Left lobe of liver (tissue), 2 donors: ENCODE measurements around the gene ICE2. TPM values are rescaled to one million over a fixed set of nuclear protein-coding genes. Genes with fewer than 3 reads are reported as not detected.

Source experiments
- ATAC-seq: fragments of 200-7000 bp; cut with Tn5 transposase; one replicate; pipeline ENCODE4 v1.9.1; 2020; ENCODE audit warnings: mild to moderate bottlenecking, moderate library complexity
- DNase-seq: peaks from one replicate; pipeline ENCODE4 v3.0.0-alpha.2; 2020; ENCODE audit warnings: low spot score
- total RNA-seq: library from RNA; stranded (reverse); gene quantifications from one replicate; pipeline ENCODE4 v1.2.1, GENCODE V29; 2021
- donor health status: DM: no; HTN: no; CAD: no; lungs with moderate emphysema.
- donor health status: DM: no; HTN: yes; CAD: no.

ICE2 gene, protein sequence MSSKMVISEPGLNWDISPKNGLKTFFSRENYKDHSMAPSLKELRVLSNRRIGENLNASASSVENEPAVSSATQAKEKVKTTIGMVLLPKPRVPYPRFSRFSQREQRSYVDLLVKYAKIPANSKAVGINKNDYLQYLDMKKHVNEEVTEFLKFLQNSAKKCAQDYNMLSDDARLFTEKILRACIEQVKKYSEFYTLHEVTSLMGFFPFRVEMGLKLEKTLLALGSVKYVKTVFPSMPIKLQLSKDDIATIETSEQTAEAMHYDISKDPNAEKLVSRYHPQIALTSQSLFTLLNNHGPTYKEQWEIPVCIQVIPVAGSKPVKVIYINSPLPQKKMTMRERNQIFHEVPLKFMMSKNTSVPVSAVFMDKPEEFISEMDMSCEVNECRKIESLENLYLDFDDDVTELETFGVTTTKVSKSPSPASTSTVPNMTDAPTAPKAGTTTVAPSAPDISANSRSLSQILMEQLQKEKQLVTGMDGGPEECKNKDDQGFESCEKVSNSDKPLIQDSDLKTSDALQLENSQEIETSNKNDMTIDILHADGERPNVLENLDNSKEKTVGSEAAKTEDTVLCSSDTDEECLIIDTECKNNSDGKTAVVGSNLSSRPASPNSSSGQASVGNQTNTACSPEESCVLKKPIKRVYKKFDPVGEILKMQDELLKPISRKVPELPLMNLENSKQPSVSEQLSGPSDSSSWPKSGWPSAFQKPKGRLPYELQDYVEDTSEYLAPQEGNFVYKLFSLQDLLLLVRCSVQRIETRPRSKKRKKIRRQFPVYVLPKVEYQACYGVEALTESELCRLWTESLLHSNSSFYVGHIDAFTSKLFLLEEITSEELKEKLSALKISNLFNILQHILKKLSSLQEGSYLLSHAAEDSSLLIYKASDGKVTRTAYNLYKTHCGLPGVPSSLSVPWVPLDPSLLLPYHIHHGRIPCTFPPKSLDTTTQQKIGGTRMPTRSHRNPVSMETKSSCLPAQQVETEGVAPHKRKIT
- total RNA-seq, result 18.1 TPM

DNA sequence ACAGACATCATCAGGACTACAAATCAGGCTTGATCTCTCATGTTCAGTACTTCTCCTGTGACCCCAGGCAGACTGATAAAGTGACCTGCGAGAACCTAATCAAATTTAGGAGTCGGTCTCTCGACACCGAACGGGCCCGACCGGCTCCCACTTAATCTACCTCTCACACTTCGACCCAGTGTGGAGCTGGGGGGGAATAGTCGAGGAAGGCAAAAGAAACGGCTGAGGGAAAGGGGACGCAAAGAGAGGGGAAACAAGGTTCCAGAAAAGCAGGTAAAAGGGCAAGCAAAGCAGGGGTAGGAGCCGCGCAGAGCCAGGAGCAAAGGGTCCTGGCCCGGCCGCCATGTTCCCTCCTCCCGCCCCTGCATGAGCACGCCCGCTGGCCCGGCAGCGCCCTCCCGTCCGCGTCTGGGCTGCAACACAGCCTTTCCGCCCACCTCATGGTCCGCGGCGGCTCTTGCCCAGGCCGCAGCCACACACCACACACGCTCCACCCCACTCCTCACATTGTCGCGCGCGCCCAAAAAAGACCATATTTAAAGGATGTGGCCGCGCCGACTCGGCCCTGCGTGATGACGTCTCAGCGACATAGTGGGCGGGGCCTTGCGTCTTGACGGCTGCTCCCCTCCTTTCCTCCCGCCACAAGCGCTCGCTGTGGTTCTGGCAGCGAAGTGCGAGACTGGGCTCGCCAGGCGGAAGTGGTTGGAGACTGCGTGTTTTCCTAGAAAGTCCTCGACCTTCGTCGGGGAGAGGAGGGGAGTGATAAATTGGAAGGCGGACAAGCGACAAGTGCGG lies at the start of gene ICE2:
TSS of gene ICE2 (minus strand) at position 577 of the 795 bp plus-strand sequence. CDS start 1,165 bp downstream, outside the sequence.
- peak; percentile 92 for ATAC-seq
- DNase-seq, result peak; percentile 96

DNA sequence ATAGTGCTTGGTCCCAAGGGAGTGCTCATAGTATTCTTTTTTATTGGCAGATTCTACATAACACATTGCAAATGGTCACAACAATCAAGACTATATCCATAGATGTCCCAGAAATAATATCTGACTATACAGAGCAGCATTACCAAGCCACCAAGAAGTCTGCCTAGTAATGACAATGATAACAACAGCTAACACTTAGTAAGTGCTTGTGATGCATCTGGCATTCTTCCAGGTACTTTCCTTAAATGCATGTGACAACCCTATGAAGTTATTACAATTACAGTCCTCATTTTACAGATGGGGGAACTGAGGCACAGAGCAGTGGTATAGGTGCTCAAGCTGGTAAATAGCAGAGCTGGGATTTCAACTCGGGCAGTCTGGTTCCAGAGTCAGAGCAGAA lies 49.6 kb upstream of the ICE2 start:
- ATAC-seq (no peak), DNase-seq (no peak)

DNA sequence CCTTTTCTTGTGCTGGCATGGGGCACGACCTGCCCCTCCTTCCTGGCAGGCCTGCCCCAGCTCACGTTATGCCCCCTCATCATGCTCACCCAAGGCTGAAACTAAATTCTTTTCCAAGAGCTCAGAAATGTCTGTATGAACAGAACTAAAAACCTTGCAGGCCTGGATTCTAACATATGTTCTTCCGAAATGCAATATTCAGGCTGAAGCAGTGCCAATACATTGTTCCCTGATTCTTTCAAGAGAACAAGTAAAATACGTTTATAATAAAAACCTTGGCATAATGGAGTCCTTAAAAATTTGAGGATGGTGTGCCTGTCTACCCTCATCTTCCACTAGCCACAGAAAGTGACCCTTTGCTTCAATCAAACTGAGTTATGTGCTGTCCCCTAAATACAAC lies 48.5 kb upstream of the ICE2 start:
- no peak for DNase-seq
- no peak for ATAC-seq

DNA sequence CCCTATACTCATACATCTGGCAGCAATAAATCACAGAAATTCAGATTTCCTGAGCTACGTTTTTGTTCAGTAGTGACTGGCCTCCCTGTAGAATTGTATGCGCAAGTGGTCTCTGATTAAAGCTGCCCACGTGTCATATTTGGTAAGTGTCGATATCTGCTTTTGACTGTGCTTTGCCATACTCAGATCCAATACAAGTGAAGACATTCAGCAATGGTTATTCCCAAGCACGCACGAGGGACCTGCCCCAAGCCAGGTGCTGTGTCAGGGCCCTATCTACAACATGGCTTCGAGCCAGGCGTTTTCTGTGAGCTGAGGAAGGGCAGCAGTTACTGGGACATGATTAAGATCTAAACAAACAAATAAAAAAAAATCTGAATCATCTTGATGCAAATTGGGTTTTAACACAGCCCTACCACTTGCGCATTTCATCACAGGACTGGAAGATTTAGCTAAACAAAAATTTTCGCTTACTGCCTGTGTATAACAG lies 47.2 kb upstream of the ICE2 start:
- ATAC-seq, result peak; percentile 72
- peak; percentile 71 for DNase-seq

DNA sequence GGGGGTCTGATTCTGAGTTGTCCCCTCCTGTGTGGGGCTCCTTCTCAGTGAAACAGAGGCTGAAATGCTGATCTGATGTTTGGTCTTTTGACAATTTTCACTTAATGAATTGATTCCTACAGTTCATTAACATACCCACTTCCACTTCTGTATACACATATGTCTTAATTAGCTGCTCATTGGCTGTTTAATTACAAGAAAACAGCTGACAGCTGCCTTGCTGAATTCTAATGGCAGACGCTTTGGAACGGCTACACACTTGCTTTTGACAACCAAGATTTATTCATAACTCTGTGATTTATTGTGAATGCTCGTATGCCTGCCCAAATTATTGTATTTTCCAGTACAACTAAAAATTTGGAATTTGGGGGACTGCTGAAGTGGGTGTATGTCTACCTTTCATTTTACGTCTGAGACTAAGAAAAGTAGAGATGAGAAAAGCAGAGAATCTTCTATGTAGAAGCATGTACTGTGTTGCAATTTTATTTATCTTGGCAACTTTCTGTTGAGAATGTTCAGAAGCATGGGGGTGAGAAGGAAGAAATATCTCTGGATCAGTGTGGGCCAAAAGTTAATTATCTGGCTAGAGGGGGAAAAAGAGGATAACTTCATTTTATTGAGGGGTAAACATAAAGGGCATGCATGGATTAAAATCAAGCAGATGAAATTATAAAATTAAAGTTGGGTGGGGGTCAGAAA lies 46.5 kb upstream of the ICE2 start:
- no peak for DNase-seq
- peak; percentile 24 for ATAC-seq

DNA sequence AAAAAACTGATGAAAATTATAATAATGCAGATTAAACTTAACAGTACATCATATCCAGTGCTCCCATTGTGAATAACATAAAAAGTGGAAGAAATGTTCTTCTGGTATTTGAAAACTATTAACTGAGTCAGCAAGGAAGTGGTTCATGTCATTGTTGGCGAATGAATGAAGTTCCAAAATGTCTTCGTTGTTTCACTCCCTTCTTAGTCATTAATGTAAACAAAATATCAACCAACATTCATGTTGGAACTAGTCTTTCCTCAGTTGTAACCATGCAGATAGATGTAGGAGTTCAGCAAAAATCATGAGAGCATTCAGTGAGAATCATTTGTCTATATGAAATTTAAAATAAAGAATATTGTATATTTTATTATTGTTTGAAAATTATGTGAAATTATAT lies 44.1 kb upstream of the ICE2 start:
- no peak for ATAC-seq

DNA sequence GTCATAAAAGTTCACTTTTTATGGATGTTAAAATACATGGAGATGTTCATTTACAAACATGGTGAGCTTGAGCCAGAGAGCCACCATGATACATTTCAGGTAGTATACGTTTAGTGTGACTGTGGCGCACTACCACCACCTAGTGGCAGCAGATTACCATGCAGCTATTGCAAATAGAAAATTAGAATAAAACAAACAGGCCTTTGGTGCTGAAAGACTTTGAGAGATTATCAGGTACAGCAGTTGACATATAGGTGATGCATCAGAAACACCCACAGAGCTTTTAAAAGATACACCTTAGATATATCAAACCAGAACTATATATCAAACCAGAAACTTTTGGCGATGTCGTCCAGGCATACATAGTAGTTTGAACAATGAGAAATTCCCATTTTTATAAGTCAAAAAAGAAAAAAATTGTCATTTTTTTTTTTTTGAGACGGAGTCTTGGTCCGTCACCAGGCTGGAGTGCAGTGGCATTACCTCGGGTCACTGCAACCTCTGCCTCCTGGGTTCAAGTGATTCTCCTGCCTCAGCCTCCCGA lies 42.0 kb upstream of the ICE2 start:
- DNase-seq (no peak), ATAC-seq (peak; percentile 84)

More for the DNA sequence above, 44.1 kb upstream of the ICE2 start:
- no peak for DNase-seq

DNA sequence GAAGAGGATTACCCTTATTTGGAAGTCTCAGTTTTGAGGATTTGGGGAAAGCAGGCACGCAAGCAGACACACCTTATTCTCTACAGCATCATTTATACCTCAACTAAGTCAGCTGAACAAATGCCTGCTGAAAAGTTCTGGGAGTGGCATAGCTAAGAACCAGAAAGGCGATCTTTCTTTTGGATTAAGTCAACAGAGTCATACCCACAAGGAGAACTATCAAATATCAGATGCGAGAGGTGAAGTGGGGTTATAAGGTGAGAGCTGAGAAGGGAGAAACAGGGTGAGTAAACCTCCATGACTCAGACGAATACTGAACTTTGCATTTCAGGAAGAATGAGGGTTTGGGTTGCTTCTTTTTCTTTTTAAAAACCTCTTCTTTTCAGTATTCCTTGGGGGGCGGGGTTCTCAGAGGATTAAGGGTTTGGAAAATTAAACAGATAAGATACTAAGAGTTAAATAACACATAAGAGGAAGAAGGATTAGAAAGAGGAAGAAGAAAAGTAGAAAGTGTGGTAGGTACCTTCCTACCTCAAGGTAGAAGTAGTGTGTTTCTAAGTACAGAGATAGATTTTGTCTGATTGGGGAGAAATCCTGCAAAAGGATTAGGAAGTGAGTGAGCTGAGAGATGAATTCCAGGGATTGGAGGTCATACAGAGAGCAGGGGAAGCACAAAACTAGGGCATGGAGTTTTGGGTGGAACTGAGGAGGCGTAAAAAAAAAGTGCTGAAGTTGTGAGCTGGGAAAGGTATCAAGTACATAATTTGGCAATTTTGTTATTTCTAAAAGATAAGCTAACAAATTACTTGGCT lies 41.3 kb upstream of the ICE2 start:
- ATAC-seq (no peak), DNase-seq (no peak)

DNA sequence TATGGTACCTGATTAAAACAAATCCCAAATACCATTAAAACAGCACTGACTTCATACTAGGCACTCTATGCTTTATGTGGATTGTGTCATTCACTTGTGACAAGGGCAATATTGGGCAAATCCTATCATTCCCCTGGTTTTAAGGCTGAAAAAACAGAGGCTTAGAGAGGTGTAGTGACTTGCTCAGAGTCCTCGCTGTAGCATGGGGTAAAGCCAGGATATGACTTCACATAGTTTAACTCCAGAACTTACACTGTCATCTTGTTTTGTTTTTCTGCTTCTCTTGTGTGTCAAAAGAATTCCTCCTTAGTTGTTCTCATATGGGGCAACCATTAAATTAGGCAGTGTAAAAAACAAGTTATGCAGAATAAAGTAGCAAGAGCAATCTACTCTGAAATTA lies 40.3 kb upstream of the ICE2 start:
- DNase-seq, result no peak
- ATAC-seq, result no peak

DNA sequence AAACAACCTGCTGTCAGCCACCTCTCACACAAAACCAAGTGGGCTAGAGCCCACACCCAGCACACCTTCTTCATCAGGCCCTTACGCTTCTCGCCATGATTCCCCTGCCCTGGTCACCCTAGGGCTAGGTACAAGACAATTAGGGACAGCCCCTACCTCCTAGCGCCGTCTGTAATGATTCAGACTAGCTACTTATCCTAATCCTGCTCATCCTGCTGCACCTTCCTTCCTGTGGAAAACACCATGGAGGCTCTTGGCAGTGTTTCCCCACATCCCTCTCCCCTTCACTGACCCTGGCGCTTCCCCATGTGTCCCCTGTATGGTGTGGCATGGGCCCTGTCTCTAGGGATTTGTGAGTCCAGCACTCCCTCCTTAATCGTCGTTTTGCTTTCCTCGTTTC lies 39.6 kb upstream of the ICE2 start:
- ATAC-seq (no peak), DNase-seq (no peak)

DNA sequence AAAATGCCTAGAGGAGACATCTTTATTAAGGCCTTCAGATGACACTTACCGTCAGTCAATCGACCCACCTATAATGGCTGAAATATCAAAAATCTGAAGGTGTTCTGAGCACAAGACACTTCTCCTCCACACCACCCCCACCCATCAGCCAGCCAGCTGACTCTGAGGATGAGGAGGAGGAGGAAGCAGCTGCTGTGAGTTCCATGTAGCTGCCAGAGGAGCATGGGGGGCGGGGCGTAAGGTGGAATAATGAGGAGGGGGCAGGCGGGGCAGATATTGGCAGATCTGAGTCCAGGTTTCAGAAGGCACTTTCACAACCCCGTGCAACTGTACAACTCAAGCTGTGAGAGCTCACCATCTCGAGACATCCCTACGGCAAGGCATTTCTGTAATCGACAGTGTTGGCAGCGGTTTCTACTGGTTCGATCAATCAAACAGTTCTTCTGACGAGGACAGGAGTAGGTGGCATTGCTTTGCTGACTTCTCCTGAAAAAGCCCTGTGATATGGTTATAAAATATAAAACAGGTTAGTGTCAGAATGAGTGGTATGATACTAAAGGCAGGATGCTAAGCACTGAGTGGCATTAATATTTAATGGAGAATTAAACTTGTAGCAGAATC lies 35.4 kb upstream of the ICE2 start:
- DNase-seq (no peak), ATAC-seq (peak; percentile 24)

DNA sequence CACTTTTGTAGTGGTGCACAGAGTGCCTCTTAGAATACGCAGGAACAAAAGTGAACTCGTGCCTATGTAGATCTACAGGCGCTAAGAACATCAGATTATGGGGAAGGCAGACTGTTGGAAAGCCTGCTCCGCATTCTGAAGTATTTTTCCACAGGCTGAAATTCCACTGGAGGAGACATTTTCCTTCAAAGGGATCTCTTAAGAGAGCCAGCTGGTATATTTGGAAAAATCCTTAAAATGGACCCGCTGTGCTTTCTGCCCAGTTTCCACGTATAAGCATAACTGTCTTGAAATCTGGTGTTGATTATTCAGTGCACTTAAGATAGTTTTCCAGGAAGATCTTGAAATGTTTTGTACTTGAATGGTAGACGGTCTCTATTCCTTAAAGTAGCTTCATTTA lies 34.7 kb upstream of the ICE2 start:
- ATAC-seq, result no peak

DNA sequence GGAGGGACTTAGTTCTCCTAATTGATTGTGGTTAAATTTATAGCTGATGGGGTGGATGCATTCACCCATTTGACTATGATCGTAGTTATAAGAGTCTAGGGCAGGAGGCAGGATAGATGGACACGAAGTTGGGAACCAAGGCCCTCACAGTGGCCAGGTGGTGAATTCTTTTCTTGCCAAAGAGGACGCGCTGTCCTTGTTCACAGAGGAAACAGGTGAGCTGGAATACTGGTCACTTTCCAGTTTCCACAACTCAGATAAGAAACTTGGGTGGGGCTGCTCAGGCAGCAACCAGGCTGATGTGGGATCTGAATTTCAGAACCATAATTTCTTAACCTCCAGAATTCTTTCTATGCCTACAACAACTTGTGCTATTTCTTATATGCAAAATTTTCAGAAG lies 34.0 kb upstream of the ICE2 start:
- ATAC-seq (no peak), DNase-seq (no peak)

More for the DNA sequence above, 34.7 kb upstream of the ICE2 start:
- DNase-seq, result no peak

DNA sequence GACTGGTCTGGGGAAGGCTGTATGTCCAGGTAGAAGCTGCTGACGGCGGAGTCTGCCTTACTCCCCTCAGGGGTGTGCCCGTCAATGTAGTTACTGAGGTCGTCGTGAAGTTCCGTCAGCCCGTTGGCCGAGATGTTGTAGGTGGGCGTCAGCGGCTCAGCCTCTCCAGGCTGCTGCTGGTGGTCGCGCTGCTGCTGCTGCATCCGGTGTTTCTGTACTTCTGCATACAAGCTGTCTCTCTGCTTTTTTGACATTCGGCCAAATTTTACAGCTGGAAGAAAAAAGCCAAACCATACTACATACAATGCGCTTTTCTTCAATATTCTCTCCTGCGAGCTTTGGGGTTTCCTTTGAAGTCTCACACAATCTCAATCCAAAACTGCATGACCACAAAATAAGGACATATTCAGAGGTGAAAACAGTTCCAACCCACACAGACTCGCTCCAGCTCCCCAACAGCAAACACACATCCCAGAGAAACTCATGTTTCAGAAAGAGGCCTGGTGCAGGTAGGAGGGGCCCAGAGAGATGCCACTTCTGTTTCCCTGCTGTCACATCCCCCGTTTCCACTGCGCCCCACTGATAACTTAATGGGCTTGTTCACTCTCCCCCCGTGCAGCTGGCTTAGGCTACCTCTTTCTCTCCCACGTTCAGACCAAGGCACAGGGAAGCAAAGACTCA lies 32.5 kb upstream of the ICE2 start:
- ATAC-seq, result no peak
- DNase-seq, result no peak

DNA sequence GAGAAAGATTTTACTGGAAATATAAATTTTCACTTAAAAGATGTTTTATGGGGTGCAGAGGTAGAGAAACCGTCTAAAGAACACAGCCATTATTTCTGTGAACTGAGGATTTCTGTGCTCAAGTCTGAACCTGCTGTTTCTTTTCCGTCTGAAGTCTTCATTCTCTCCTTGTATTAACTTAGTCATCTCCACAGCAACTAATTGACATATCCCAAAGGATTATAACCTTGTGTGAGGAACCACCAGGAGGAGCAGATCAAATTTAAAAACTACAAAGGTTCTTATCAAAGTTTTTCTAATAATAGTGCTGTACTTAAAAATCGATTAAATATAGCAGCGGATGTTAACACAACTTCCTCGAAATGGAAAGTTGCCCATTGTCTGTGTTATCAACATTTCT lies 31.1 kb upstream of the ICE2 start:
- DNase-seq, result no peak
- no peak for ATAC-seq

DNA sequence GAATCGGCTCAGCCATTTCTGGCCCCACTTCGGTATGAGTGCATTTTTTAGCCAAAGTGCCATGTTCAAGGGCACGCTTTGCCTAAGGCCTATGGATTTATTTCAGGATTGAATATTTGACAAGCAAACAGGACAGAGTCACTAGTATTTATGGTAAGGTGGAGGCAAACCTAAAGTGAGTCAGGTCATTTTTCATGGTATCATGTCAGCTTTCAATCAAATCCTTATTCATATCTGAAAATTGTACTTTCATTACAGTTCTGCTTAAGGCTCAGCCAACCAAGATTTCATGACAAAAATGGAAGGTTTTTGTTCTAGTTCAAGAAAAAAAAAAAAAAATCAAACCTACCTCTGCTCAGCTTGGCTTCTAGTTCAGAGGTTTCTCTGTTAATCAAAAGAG lies 30.5 kb upstream of the ICE2 start:
- no peak for DNase-seq
- no peak for ATAC-seq

DNA sequence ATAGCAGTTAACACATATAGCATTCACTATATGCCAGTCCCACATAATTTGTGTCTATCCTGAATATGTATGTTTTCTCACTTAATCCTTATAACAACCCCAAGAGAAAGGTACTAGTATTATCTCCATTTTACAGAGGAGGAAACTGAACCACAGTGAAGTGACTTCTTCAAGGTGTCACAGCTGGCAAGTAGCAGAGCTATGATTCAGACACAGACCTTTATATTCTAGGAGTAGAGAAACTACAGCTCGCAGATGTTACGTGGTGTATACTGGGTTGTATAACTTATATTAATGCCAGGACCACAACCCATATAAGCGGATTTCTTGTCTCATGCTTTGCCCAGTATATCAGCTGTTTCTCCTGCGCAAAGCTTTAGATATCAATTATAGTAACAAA lies 29.5 kb upstream of the ICE2 start:
- no peak for ATAC-seq
- no peak for DNase-seq
